UCSD-AML1 (cell line): Measurements from ENCODE around the gene CERS6.

Experiments used
- DNase-seq: peaks from one replicate; lab custom pipeline; 2025; ENCODE audit not compliant: unreplicated experiment; lab: John Stamatoyannopoulos, UW

CERS6 gene

DNA sequence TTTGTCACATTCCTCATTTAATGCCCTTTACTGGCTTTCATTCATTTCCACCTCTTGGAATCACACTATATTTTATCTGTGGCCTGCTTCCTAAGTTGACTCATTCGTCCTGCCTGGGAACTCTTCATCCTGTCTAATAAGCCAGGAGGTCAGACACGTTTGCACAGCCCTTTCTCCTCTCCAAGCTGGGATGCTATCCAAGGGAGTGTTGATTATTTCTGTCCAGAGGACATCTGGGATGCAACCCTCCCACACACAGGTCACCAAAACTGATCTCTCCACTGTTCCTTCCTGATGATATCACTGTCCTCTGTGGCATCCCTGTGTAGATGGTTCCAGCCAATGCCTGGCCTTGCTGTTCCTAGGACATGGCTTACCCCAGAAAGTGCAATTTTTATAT is 266.5 kb downstream of the CERS6 start:
- no peak for DNase-seq

- DNase-seq: no peak
These were observed 267.3 kb downstream of the CERS6 start for GRCh38 chr2:168723275-168723899.

DNA sequence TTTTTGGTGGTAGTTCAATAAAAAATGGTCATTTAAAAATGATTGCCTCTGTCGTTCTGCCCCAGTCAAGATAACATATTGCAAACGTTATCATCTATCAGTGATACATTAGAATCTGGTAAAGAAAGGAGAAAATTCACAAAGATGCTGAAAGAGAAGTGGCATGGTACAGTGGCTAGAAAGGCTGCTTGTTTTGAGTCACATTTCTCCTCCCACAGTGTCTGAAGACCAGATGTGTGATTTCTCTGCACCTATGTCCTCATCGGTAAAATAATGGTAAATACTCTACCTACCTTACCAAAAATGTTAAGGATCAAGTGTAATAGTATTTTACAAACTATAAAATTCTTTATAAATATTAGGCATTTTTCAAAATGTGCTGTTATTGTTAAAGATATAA is 270.3 kb downstream of the CERS6 start:
- no peak for DNase-seq

- no peak for DNase-seq
These were observed 271.9 kb downstream of the CERS6 start for GRCh38 chr2:168727904-168728470.

DNA sequence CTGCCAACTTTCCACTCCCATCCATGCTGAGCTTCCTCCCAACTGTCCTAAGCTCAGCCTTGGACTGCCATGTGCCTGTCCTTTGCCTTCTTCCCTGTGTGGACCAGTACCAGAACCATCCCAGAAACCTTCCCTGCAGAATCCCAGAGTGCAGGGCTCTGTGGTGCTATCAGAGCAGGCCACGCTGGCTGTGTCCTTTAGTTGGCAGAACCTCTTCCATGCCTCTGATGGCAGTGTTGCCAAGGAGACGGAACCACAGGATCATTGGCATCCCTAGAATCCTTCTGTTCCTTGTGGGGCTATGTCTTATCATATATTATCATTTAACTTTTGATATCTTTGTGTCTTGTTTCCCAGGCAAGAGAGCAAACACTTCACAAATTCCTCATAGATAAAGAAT is 273.4 kb downstream of the CERS6 start:
- no peak for DNase-seq

DNA sequence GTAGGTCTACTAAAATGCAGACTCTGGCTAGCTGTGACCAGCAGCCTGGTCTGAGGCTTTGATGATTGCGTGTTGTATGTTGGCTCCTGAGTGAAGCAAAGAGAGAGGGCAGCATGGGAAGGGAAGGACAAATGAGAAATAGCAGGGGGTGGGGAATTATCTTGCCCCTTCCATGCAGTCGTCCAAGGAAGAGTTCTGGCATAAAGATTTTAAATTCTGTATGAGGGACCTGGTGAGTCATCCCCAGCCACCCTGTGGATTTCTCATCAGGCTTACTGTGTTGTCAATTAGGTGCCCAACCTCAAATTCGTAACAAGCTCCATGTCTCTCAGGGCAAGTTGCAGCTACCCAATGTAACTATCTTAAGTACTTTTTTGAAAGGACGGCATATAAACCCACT is 274.3 kb downstream of the CERS6 start:
- no peak for DNase-seq

- DNase-seq: no peak
These were observed 274.9 kb downstream of the CERS6 start for GRCh38 chr2:168731002-168731401.

GRCh38 chr2:168731616-168732015 is 275.5 kb downstream of the CERS6 start:
- DNase-seq: no peak

- DNase-seq: no peak
These were observed 276.0 kb downstream of the CERS6 start for GRCh38 chr2:168732100-168732499.

- no peak for DNase-seq
These were observed 276.4 kb downstream of the CERS6 start for GRCh38 chr2:168732506-168732905.

GRCh38 chr2:168734199-168734760 is 278.2 kb downstream of the CERS6 start:
- DNase-seq: no peak

- DNase-seq: no peak
These were observed 280.8 kb downstream of the CERS6 start for GRCh38 chr2:168736649-168737445.

GRCh38 chr2:168738062-168738461 is 282.0 kb downstream of the CERS6 start:
- no peak for DNase-seq

DNA sequence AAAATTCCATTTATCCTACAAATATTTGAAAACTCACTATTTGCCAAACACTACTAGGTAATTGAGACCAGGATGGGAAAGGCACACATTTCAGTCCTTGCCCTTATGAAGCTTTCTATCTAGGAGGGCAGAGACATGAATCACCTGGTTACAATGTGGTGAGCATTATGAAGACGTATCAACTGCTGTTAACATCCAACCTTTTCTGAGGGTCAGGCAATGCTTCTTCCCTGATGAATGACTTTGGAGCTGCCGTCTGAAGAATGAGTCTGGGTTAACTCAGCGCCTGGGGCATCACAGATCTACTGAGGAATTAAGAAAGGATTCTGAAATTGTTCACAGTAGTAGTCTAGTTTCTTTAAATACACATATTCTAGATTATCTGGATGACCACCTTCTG is 284.3 kb downstream of the CERS6 start:
- DNase-seq: no peak

GRCh38 chr2:168740788-168741187 is 284.7 kb downstream of the CERS6 start:
- no peak for DNase-seq

GRCh38 chr2:168742258-168742932 is 286.3 kb downstream of the CERS6 start:
- DNase-seq: no peak

DNA sequence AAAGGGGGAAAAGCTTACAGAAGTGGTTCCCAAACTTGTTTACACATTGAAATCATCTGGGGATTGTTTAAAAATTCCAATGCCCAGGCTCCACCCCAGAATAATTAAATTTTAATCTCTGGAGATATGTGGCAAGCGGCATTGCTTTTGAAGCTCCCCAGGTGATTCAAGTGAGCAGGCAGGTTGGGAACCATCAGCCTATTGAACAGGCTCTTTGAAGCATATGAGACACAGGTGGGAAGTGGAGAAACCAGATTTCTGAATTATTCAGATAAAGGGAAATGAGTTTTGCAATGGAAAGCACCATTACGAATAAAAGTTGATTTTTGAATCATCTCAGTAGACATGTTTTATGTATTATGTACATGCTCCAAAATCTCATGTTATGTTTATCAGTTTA is 288.8 kb downstream of the CERS6 start:
- no peak for DNase-seq

GRCh38 chr2:168748461-168748860 is 292.4 kb downstream of the CERS6 start:
- DNase-seq: no peak

GRCh38 chr2:168749297-168749696 is 293.2 kb downstream of the CERS6 start:
- DNase-seq: no peak

GRCh38 chr2:168751104-168751740 is 295.1 kb downstream of the CERS6 start:
- no peak for DNase-seq

GRCh38 chr2:168752361-168752760 is 296.3 kb downstream of the CERS6 start:
- no peak for DNase-seq
